H1 (cell line): Measurements from ENCODE around the gene PAN2. TPM values are rescaled to one million over a fixed set of nuclear protein-coding genes. Genes with fewer than 3 reads are reported as not detected.

Source experiments
- ATF3 ChIP-seq: IDR thresholded peaks from 2 replicates; pipeline ENCODE4 v1.6.1; 2011; ENCODE audit warnings: low read depth, mild to moderate bottlenecking, low read length; ENCODE audit not compliant: insufficient read depth
- BRCA1 ChIP-seq: IDR thresholded peaks from 2 replicates; pipeline ENCODE4 v1.6.1; 2012; ENCODE audit warnings: low read depth, low read length, improper control_type of control experiment
- HDAC6 ChIP-seq: IDR thresholded peaks from one replicate; pipeline ENCODE4 v1.7.1; 2012; ENCODE audit warnings: low read depth, mild to moderate bottlenecking, inconsistent platforms, low read length, moderate library complexity
- JUND ChIP-seq: IDR thresholded peaks from 2 replicates; pipeline ENCODE4 v1.6.1; 2011; ENCODE audit warnings: mild to moderate bottlenecking, improper control_type of control experiment, low read length
- KDM5A ChIP-seq: fragments of 200-600 bp; IDR thresholded peaks from 2 replicates; pipeline ENCODE4 v1.7.1; 2012; ENCODE audit warnings: mild to moderate bottlenecking, low read length, inconsistent platforms, mixed read lengths
- PHF8 ChIP-seq: fragments of 200-600 bp; sonication (generic); conservative IDR thresholded peaks from 2 replicates; pipeline ENCODE4 v1.7.1; 2012; ENCODE audit warnings: low read depth, mild to moderate bottlenecking, inconsistent platforms, low read length, moderate library complexity
- POLR2AphosphoS5 ChIP-seq: IDR thresholded peaks from 2 replicates; pipeline ENCODE4 v1.6.1; 2011; ENCODE audit warnings: low read depth, low read length
- SAP30 ChIP-seq: fragments of 300-600 bp; sonication (generic); IDR thresholded peaks from 2 replicates; pipeline ENCODE4 v1.7.1; 2012; ENCODE audit warnings: low read length, moderate library complexity, mild to moderate bottlenecking, inconsistent platforms; ENCODE audit not compliant: insufficient read depth, insufficient replicate concordance
- SIRT6 ChIP-seq: IDR thresholded peaks from one replicate; pipeline ENCODE4 v1.7.1; 2012; ENCODE audit warnings: low read length, inconsistent platforms
- polyA plus RNA-seq, 7 experiments: library from polyadenylated mRNA; depleted of rRNA in 3 of 7; stranded (reverse) in 5 of 7; unstranded in 2 of 7; fragments of >200 nt in 5 of 7; fragments of 200-250 nt in 2 of 7; gene quantifications; 1 replicate in 5 of 7; 2 replicates in 1 of 7; 4 replicates in 1 of 7; pipeline versions ENCODE4 v1.2.1 to v1.2.3, GENCODE V29; 2011 to 2013; ENCODE audit warnings: missing spikeins in 2 of 7, mixed read lengths in 2 of 7
- total RNA-seq: library from RNA; stranded (reverse); fragmentation: NEBNext Ultra II Directional; extraction: Animal tissue kit (Norgen Biotek cat#: 25700); gene quantifications from 2 replicates; pipeline ENCODE4 v1.2.1, GENCODE V29; 2021

PAN2 gene
- total and polyA plus RNA-seq, 2 of the 8 experiments (the other 6 are each of a cell fraction or from before 2014, with no cell fraction given) = 29.6 to 36.7 TPM

DNA sequence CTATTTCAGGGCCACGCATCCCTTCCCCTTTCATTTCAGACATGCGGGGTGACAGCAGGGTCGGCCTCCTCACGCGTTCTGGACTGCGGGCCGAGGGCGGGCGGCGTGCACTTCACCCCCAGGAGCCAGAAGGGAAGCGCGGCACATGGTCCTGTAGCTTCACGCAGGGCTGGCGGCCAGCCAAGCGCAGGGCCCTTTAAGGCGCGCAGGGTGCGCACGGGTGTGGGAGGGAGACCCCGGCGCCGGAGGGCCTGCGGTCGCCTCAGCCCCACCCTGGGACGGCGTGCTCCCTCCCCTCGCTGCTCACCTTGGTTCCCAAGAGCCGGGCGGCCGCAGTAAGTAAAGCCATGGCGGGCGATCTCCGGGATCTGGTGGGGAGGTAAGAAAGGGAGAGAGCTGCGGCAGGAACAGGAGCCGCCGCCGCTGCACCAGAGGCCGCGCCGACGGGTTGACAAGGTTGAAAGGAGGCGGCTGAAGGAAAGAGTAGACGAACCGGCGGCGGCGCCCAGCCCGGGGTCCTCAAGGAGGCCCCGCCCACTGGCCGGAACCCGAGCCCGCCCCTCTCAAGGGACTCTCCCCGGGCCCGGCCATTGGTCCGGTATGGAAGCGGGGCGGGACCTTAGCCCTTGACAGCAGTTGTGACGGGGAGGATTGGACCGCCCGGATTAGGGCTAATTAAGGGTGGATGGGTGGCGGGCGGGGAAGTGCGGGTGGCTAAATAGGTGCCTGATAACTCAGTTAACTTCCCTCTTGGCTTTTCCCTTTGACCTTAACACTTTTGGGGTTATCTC is 33.8 kb downstream of the PAN2 start, which contains the start of gene CS (continued):
- TF ChIP-seq ATF3 = no peak
- no peak for TF ChIP-seq BRCA1
- no peak for TF ChIP-seq KDM5A
- no peak for TF ChIP-seq HDAC6
- TF ChIP-seq SIRT6 = no peak
- TF ChIP-seq SAP30 = no peak
- peak; percentile 54 for TF ChIP-seq PHF8
- no peak; the same call in 1 of the 2 replicates for TF ChIP-seq POLR2AphosphoS5
- no peak for TF ChIP-seq JUND
